HepG2 (cell line): ENCODE measurements around the gene BZW1. TPM values are rescaled to one million over a fixed set of nuclear protein-coding genes. Genes with fewer than 3 reads are reported as not detected.

Source experiments
- AHR ChIP-seq: IDR thresholded peaks from 2 replicates; pipeline ENCODE4 v1.6.1; 2018; ENCODE audit warnings: missing genetic modification reagents, missing compliant biosample characterization
- ELF4 ChIP-seq: sonication (generic); formaldehyde crosslinking; IDR thresholded peaks from 2 replicates; pipeline ENCODE4 v1.5.0; 2020; ENCODE audit warnings: missing genetic modification reagents, mild to moderate bottlenecking, moderate library complexity, borderline replicate concordance
- FOXK1 ChIP-seq: sonication (generic); formaldehyde crosslinking; IDR thresholded peaks from 2 replicates; pipeline ENCODE4 v1.4.0; 2020; ENCODE audit warnings: low read depth, missing genetic modification reagents, borderline replicate concordance
- MYNN ChIP-seq: sonication (generic); formaldehyde crosslinking; IDR thresholded peaks from 2 replicates; pipeline ENCODE4 v1.4.0; 2020; ENCODE audit warnings: mild to moderate bottlenecking, low read depth, missing genetic modification reagents
- ZNF282 ChIP-seq: fragments of 450-650 bp; IDR thresholded peaks from 2 replicates; pipeline ENCODE4 v1.6.1; 2018; ENCODE audit not compliant: partially characterized antibody
- ZNF572 ChIP-seq: sonication (generic); formaldehyde crosslinking; IDR thresholded peaks from 2 replicates; pipeline ENCODE4 v1.5.1; 2020; ENCODE audit warnings: mild to moderate bottlenecking, missing genetic modification reagents
- ZNF674 ChIP-seq: sonication (generic); formaldehyde crosslinking; IDR thresholded peaks from 2 replicates; pipeline ENCODE4 v1.5.0; 2020; ENCODE audit warnings: low read depth, mild to moderate bottlenecking, missing genetic modification reagents
- ZNF777 ChIP-seq: sonication (generic); formaldehyde crosslinking; IDR thresholded peaks from 2 replicates; pipeline ENCODE4 v1.4.0; 2020; ENCODE audit warnings: missing genetic modification reagents
- polyA plus RNA-seq, 8 experiments: library from polyadenylated mRNA; depleted of rRNA in 3 of 8; stranded (reverse) in 7 of 8; unstranded in 1 of 8; fragments of >200 nt; fragmentation: Illumina TruSeq in 4 of 8; extraction: Trizol in 4 of 8; gene quantifications; 2 replicates each; pipeline versions ENCODE4 v1.2.1 to v1.2.3, GENCODE V29; 2011 to 2016; ENCODE audit warnings: low read depth in 4 of 8, missing spikeins in 1 of 8, mixed read lengths in 1 of 8; ENCODE audit not compliant: insufficient read depth in 1 of 8
- total RNA-seq, 5 experiments: library from RNA; depleted of rRNA; stranded (reverse); fragments of >200 nt; fragmentation: Illumina TruSeq; extraction: Trizol; gene quantifications; 2 replicates each; pipeline ENCODE4 v1.2.3, GENCODE V29; 2016; ENCODE audit warnings: low read depth in 1 of 5
- TF ChIP-seq, protein P1 (sequence below): sonication (generic); formaldehyde crosslinking; IDR thresholded peaks from one replicate; pipeline ENCODE4 v1.5.1; 2020; ENCODE audit warnings: mild to moderate bottlenecking, missing genetic modification reagents; ENCODE audit errors: not compliant biosample characterization
- TF ChIP-seq, protein P2 (sequence below): sonication (generic); formaldehyde crosslinking; IDR thresholded peaks from 2 replicates; pipeline ENCODE4 v1.4.0; 2020; ENCODE audit warnings: mild to moderate bottlenecking, missing genetic modification reagents
- TF ChIP-seq, protein P3 (sequence below): sonication (generic); formaldehyde crosslinking; IDR thresholded peaks from 2 replicates; pipeline ENCODE4 v1.8.0; 2022; ENCODE audit warnings: mild to moderate bottlenecking, missing genetic modification reagents

BZW1 gene
- total and polyA plus RNA-seq, 2 of the 13 experiments (the other 11 are each of a cell fraction or from before 2014, with no cell fraction given) = 106 to 384 TPM

DNA sequence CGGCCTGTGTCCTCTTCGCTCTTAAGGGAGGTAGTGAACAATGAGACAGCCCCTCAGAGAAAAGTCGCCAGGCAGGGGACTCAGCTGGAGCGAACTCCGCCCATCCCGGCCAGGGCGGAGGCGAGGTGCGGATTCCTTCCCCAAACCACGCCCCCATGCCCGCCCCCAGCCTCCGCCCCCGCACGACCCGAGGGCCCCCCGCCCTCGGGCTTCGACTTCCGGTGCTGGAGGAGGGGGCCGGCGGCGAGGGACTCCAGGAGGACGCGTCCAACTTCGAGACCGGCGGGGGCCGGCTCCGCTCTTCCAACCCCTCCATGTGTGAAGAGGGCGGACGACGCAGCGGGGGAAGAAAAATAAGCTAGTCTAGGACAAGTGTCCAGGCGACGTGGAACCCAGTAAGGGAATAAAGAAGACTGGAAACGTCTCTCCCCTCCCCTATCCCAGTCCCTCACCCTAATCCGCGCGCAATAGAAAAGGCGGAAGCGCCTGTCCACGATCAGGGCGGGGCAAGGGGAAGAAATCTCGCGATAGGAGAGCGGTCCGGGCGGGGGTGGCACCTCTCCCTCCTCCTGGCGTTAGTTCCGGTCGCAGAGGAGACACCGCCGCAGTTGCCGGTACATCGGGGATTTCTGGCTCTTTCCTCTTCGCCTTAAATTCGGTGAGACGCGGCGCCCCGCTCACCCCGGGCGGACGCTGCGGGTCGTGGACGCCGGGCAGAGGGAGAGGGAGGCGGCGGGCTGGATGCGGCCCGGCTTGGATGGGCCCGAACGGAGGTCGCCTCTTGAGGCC is at the start of gene BZW1 (continued):
- TF ChIP-seq, protein P1, sequence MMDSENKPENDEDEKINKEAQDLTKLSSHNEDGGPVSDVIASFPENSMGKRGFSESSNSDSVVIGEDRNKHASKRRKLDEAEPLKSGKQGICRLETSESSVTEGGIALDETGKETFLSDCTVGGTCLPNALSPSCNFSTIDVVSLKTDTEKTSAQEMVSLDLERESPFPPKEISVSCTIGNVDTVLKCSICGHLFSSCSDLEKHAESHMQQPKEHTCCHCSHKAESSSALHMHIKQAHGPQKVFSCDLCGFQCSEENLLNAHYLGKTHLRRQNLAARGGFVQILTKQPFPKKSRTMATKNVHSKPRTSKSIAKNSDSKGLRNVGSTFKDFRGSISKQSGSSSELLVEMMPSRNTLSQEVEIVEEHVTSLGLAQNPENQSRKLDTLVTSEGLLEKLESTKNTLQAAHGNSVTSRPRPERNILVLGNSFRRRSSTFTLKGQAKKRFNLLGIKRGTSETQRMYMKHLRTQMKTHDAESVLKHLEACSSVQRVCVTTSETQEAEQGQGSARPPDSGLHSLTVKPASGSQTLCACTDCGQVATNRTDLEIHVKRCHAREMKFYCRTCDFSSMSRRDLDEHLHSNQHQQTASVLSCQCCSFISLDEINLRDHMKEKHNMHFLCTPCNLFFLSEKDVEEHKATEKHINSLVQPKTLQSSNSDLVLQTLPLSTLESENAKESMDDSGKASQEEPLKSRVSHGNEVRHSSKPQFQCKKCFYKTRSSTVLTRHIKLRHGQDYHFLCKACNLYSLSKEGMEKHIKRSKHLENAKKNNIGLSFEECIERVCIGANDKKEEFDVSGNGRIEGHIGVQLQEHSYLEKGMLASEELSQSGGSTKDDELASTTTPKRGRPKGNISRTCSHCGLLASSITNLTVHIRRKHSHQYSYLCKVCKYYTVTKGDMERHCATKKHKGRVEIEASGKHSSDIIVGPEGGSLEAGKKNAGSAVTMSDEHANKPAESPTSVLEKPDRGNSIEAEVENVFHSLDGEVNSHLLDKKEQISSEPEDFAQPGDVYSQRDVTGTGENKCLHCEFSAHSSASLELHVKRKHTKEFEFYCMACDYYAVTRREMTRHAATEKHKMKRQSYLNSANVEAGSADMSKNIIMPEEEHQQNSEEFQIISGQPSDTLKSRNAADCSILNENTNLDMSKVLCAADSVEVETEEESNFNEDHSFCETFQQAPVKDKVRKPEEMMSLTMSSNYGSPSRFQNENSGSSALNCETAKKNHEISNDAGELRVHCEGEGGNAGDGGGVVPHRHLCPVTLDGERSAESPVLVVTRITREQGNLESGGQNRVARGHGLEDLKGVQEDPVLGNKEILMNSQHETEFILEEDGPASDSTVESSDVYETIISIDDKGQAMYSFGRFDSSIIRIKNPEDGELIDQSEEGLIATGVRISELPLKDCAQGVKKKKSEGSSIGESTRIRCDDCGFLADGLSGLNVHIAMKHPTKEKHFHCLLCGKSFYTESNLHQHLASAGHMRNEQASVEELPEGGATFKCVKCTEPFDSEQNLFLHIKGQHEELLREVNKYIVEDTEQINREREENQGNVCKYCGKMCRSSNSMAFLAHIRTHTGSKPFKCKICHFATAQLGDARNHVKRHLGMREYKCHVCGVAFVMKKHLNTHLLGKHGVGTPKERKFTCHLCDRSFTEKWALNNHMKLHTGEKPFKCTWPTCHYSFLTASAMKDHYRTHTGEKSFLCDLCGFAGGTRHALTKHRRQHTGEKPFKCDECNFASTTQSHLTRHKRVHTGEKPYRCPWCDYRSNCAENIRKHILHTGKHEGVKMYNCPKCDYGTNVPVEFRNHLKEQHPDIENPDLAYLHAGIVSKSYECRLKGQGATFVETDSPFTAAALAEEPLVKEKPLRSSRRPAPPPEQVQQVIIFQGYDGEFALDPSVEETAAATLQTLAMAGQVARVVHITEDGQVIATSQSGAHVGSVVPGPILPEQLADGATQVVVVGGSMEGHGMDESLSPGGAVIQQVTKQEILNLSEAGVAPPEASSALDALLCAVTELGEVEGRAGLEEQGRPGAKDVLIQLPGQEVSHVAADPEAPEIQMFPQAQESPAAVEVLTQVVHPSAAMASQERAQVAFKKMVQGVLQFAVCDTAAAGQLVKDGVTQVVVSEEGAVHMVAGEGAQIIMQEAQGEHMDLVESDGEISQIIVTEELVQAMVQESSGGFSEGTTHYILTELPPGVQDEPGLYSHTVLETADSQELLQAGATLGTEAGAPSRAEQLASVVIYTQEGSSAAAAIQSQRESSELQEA (CRISPR knock-in tag) = peak; percentile 58
- TF ChIP-seq AHR (CRISPR knock-in tag) = peak; percentile 82
- 0 out of 2 replicates have a peak, but pooled peaks have one; percentile 57 for TF ChIP-seq ZNF572 (CRISPR knock-in tag)
- TF ChIP-seq FOXK1 = peak; percentile 65; the same call in 1 of the 2 replicates
- no peak; the same call in 1 of the 2 replicates for TF ChIP-seq ZNF777
- TF ChIP-seq, protein P2, sequence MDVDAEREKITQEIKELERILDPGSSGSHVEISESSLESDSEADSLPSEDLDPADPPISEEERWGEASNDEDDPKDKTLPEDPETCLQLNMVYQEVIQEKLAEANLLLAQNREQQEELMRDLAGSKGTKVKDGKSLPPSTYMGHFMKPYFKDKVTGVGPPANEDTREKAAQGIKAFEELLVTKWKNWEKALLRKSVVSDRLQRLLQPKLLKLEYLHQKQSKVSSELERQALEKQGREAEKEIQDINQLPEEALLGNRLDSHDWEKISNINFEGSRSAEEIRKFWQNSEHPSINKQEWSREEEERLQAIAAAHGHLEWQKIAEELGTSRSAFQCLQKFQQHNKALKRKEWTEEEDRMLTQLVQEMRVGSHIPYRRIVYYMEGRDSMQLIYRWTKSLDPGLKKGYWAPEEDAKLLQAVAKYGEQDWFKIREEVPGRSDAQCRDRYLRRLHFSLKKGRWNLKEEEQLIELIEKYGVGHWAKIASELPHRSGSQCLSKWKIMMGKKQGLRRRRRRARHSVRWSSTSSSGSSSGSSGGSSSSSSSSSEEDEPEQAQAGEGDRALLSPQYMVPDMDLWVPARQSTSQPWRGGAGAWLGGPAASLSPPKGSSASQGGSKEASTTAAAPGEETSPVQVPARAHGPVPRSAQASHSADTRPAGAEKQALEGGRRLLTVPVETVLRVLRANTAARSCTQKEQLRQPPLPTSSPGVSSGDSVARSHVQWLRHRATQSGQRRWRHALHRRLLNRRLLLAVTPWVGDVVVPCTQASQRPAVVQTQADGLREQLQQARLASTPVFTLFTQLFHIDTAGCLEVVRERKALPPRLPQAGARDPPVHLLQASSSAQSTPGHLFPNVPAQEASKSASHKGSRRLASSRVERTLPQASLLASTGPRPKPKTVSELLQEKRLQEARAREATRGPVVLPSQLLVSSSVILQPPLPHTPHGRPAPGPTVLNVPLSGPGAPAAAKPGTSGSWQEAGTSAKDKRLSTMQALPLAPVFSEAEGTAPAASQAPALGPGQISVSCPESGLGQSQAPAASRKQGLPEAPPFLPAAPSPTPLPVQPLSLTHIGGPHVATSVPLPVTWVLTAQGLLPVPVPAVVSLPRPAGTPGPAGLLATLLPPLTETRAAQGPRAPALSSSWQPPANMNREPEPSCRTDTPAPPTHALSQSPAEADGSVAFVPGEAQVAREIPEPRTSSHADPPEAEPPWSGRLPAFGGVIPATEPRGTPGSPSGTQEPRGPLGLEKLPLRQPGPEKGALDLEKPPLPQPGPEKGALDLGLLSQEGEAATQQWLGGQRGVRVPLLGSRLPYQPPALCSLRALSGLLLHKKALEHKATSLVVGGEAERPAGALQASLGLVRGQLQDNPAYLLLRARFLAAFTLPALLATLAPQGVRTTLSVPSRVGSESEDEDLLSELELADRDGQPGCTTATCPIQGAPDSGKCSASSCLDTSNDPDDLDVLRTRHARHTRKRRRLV (CRISPR knock-in tag) = peak; percentile 63; the same call in 1 of the 2 replicates
- TF ChIP-seq ZNF674 = peak; percentile 74; the same call in 1 of the 2 replicates
- TF ChIP-seq, protein P3, sequence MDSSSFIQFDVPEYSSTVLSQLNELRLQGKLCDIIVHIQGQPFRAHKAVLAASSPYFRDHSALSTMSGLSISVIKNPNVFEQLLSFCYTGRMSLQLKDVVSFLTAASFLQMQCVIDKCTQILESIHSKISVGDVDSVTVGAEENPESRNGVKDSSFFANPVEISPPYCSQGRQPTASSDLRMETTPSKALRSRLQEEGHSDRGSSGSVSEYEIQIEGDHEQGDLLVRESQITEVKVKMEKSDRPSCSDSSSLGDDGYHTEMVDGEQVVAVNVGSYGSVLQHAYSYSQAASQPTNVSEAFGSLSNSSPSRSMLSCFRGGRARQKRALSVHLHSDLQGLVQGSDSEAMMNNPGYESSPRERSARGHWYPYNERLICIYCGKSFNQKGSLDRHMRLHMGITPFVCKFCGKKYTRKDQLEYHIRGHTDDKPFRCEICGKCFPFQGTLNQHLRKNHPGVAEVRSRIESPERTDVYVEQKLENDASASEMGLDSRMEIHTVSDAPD (CRISPR knock-in tag) = no peak
- TF ChIP-seq ELF4 (CRISPR knock-in tag) = peak; percentile 99
- TF ChIP-seq MYNN (CRISPR knock-in tag) = no peak
- TF ChIP-seq ZNF282 = no peak
